Transverse colon (tissue), 4 donors: ENCODE results near the gene F10. TPM values are rescaled to one million over a fixed set of nuclear protein-coding genes. Genes with fewer than 3 reads are reported as not detected.

ENCODE experiments used
- DNase-seq: peaks from one replicate; pipeline ENCODE4 v3.0.0-alpha.2; 2019
- H3K27ac ChIP-seq, 4 donors: fragments of 200-600 bp; sonication (generic); 2 replicates each; pipeline ENCODE4 v1.5.1; 2016 to 2018; ENCODE audit warnings: inconsistent platforms in 4 of 4
- H3K27me3 ChIP-seq: fragments of 200-600 bp; sonication (generic); 2 replicates; pipeline ENCODE4 v1.5.1; 2017; ENCODE audit warnings: inconsistent platforms
- H3K36me3 ChIP-seq, 4 donors: fragments of 200-600 bp; sonication (generic); 2 replicates each; pipeline ENCODE4 v1.5.1; 2017 to 2019; ENCODE audit warnings: inconsistent platforms in 4 of 4
- H3K4me1 ChIP-seq, 4 donors: fragments of 200-600 bp; sonication (generic); 2 replicates each; pipeline ENCODE4 v1.5.1; 2017 to 2020; ENCODE audit warnings: inconsistent platforms in 4 of 4
- H3K4me3 ChIP-seq, 4 donors: fragments of 200-600 bp; sonication (generic); 1 replicate in 1 of 4; 2 replicates in 3 of 4; pipeline versions ENCODE4 v1.5.1 to v1.6.1; 2017 to 2019; ENCODE audit warnings: inconsistent platforms in 4 of 4
- H3K9me3 ChIP-seq, 2 donors: fragments of 200-600 bp; sonication (generic); 2 replicates each; pipeline ENCODE4 v1.5.1; 2017 to 2019; ENCODE audit warnings: inconsistent platforms in 2 of 2
- CTCF ChIP-seq, 5 experiments: fragments of 200-600 bp in 3 of 5; fragments of 450-650 bp in 2 of 5; sonication (generic) in 3 of 5; IDR thresholded peaks; 1 replicate in 2 of 5; 2 replicates in 3 of 5; pipeline ENCODE4 v1.5.1; 2016 to 2017; ENCODE audit warnings: antibody characterized with exemption in 5 of 5, inconsistent platforms in 3 of 5, mild to moderate bottlenecking in 2 of 5, moderate library complexity in 1 of 5
- EP300 ChIP-seq: sonication (generic); formaldehyde crosslinking; IDR thresholded peaks from one replicate; pipeline ENCODE4 v1.6.1; 2017; ENCODE audit warnings: antibody characterized with exemption, low read depth
- POLR2A ChIP-seq: fragments of 450-650 bp; IDR thresholded peaks from one replicate; pipeline ENCODE4 v1.6.1; 2016; ENCODE audit warnings: antibody characterized with exemption, mild to moderate bottlenecking, moderate library complexity
- POLR2AphosphoS5 ChIP-seq, 3 donors: sonication (generic); formaldehyde crosslinking; IDR thresholded peaks; one replicate each; pipeline ENCODE4 v1.6.1; 2016; ENCODE audit warnings: antibody characterized with exemption in 3 of 3
- WGBS, 2 donors: methylation state at CpG; one replicate each; pipeline ENCODE4 v1.1.5; 2018; ENCODE audit warnings: low coverage in 1 of 2; 5-methylcytosine and 5-hydroxymethylcytosine counted together
- in situ Hi-C, 4 donors: fragments of 200-750 bp; cut with MboI; loops; one replicate each; pipeline versions ENCODE4 v1.15.0 to v1.15.1; 2017; ENCODE audit warnings: low sequenced_read_pairs in 3 of 4, low pct_ligation_motif_present in 1 of 4, low pct_unique_long_range_greater_than_20kb in 1 of 4
- intact Hi-C: fragments of 100-400 bp; cut with DNase I; formaldehyde crosslinking; loops from one replicate; pipeline ENCODE4 v1.15.1; 2023; ENCODE audit warnings: low total_unique reads
- total RNA-seq, 4 donors: library from RNA; depleted of rRNA; stranded (reverse); fragments of >200 nt; gene quantifications; one replicate each; pipeline ENCODE4 v1.1.0, GENCODE V29; 2016

The F10 gene
- total RNA-seq, 4 donors from 2014 or later = 0.60 to 4.6 (median 3.4) TPM

GRCh38 chr13:113093580-113094409 lies 28.8 kb upstream of the F10 start:
- no peak for DNase-seq
- Histone ChIP-seq H3K27ac (no peak overlapping the region), H3K27me3 (no peaks in the 10 kb centered on the region), H3K36me3 (no peaks in the 10 kb centered on the region), H3K4me3 (no peak overlapping the region), H3K4me1 (no peaks in the 10 kb centered on the region), H3K9me3 (no peaks in the 10 kb centered on the region)
- intact Hi-C loops (no loop called here), in situ Hi-C loops (no loop called here)
- no peak for TF ChIP-seq CTCF (IDR thresholded peaks at IDR 0.05)
- TF ChIP-seq EP300 = no peak
- no peak for TF ChIP-seq POLR2AphosphoS5 (IDR thresholded peaks at IDR 0.05)
- TF ChIP-seq POLR2A = no peak
- WGBS, 2 donors = 81 to 90% methylated on average over 2 to 24 of the region's 29 CpGs

- no peak for DNase-seq
- Histone ChIP-seq H3K36me3 (no peaks in the 10 kb centered on the region), H3K27me3 (no peaks in the 10 kb centered on the region), H3K27ac (no peak overlapping the region), H3K4me1 (no peaks in the 10 kb centered on the region), H3K9me3 (no peaks in the 10 kb centered on the region), H3K4me3 (no peak overlapping the region)
- intact Hi-C loops (no loop called here), in situ Hi-C loops (no loop called here)
- 77 to 85% methylated on average over 3 to 14 of the region's 14 CpGs for WGBS, 2 donors
- no peak for TF ChIP-seq POLR2AphosphoS5 (IDR thresholded peaks at IDR 0.05)
- no peak for TF ChIP-seq POLR2A
- no peak for TF ChIP-seq CTCF (IDR thresholded peaks at IDR 0.05)
- TF ChIP-seq EP300 = no peak
Observed at GRCh38 chr13:113094410-113094800, 28.2 kb upstream of the F10 start.

DNA sequence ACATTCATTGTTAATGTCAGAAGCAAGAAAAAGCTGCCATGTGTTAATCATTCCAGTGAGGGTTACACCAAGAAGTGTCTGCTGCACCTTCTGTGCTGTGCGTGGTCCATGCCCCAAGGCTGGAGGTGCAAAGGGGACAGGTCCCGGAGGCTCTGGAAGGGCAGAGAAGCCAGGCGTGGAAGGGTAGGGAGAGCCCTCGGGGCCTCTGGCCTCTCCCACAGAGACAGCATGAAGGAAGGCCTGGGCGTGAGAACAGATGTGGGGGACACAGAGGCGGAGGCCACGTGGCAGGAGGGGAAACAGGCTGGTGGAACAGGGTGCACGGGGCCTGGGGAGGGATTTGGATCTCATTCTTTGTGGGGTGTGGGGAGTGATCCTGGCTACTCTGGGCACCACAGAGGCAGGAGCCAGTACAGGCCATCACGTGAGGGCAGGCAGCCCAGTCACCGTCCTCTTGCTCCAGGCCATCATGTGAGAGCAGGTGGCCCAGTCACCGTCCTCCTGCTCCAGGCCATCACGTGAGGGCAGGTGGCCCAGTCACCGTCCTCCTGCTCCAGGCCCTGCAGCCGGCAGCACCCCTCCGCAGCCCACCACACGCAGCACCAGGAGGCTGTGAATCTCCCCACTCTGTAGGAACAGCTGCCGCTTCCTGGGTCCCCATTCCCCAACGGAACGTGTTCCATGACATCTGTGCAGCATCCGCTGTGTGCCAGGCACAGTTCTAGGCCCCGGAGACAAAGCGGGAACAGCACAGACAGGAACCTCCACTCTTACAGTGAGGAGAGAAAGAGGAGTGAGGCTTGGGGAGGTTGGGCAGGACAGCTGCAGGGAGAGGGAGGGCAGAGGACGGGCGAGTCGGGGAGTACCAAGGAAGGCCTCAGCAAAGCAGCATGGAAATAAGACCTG lies 27.2 kb upstream of the F10 start:
- Histone ChIP-seq H3K4me1 (no peaks in the 10 kb centered on the region), H3K4me3 (no peak overlapping the region), H3K9me3 (no peaks in the 10 kb centered on the region), H3K27me3 (no peaks in the 10 kb centered on the region), H3K27ac (no peak overlapping the region), H3K36me3 (no peaks in the 10 kb centered on the region)
- intact Hi-C loops (no loop called here), in situ Hi-C loops (no loop called here)
- no peak for TF ChIP-seq POLR2AphosphoS5 (IDR thresholded peaks at IDR 0.05)
- no peak for TF ChIP-seq POLR2A
- TF ChIP-seq EP300 = no peak
- no peak for TF ChIP-seq CTCF (IDR thresholded peaks at IDR 0.05)
- DNase-seq = no peak
- WGBS, 2 donors = 82 to 87% methylated on average over 15 to 24 of the region's 25 CpGs

GRCh38 chr13:113096052-113096744 lies 26.4 kb upstream of the F10 start:
- 87% methylated on average over 43 of the region's 61 CpGs; no CpG with 5 or more reads in 1 of the 2 donors for WGBS, 2 donors
- TF ChIP-seq CTCF (IDR thresholded peaks at IDR 0.05) (no peak), EP300 (no peak), POLR2A (no peak), POLR2AphosphoS5 (IDR thresholded peaks at IDR 0.05) (no peak)
- Histone ChIP-seq H3K4me3 (no peak overlapping the region), H3K4me1 (no peaks in the 10 kb centered on the region), H3K9me3 (no peaks in the 10 kb centered on the region), H3K27ac (no peak overlapping the region), H3K27me3 (no peaks in the 10 kb centered on the region), H3K36me3 (no peaks in the 10 kb centered on the region)
- in situ Hi-C loops (no loop called here), intact Hi-C loops (no loop called here)
- DNase-seq = no peak
